Stimulated activated CD4-positive, alpha-beta T cell treated with anti-CD3 and anti-CD28 coated beads, Interleukin-1b, Interleukin-23, amount 100 ng/mL, for 24 hours (primary cell): ENCODE measurements around the gene CCDC83.
"Not testable (repeated sequence)": the region's sequence is repeated elsewhere in the genome, so short reads cannot be mapped to it uniquely, and the experiment has no call there.

Experiments
- DNase-seq, 4 experiments: peaks; one replicate each; pipeline ENCODE4 v3.0.0-alpha.2; 2020; ENCODE audit warnings: low read depth in 4 of 4, low spot score in 1 of 4

CCDC83 gene

DNA sequence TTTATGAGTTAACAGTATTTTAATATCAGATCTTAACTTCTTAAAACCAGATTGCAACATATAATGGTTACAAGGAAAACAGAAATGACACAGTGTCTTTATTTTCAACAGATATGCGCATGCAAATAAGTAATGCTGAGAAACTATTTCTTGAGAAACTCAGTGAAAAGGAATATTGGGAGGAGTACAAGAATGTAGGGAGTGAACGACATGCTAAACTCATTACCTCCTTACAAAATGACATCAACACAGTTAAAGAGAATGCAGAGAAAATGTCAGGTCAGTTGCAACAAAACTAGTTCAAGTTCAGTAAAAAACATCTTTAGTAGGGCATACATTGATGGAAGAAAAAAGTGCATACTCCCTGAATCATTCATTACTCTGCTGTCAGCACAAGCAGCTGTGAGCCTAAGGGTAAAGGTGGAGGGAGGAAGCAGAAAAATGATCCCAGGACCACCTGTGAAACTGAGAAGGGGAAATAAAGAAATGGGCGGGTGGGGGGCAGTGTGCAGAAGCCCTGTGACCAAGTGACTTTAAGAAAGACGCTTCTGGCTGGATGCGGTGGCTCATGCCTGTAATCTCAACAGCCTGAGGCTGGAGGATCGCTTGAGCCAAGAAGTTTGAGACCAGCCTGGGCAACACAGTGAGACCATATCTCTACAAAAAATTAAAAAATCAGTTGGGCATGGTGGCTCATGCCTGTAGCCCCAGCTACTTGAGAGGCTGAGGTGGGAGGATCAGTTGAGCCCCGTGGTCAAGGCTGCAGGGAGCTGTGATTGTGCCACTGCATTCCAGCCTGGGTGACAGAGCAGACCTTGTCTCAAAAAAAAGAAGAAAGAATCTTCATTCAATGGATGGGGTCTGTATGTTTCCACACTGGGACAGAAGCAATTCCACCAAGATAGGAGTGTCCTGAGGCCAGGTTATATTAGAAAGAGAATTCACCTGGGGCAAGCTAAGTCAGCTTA lies 31.2 kb downstream of the CCDC83 start:
- DNase-seq: no peak

DNA sequence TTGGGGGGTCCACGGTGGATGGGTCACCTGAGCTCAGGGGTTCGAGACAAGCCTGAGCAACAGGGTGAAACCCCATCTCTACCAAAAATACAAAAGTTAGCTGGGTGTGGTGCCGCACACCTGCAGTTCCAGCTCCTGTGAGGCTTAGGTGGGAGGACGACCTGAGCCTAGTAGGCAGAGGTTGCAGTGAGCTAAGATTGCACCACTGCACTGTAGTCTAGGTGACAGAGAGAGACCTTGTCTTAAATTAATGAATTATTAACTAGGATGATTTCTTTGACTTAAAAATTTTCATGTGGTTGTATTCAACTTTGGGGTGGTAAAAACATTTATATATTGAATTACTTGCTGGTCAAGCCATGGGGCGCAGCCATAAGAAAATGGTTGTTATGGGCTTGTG lies 33.9 kb downstream of the CCDC83 start:
- DNase-seq: no peak

GRCh38 chr11:85889676-85890579 lies 34.7 kb downstream of the CCDC83 start:
- DNase-seq: no peak

DNA sequence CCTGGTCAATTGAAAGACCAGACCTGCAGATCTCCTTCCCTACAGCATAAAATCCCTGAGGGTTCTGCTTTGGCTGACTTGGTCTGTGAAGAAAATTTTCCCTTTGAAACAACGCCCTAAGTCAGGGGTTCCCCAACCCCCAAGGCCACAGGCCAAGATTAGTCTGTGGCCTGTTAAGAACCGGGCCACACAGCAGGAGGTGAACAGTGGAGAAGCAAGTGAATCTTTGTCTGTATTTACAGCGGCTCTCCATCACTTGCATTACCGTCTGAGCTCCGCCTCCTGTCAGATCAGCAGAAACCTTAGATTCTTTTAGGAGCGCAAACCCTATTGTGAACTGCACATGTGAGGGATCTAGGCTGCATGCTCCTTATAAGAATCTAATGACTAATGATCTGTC lies 38.2 kb downstream of the CCDC83 start:
- DNase-seq: no peak

GRCh38 chr11:85896876-85897275 lies 41.7 kb downstream of the CCDC83 start:
- no peak for DNase-seq

GRCh38 chr11:85898456-85898855 lies 43.3 kb downstream of the CCDC83 start:
- no peak for DNase-seq

DNA sequence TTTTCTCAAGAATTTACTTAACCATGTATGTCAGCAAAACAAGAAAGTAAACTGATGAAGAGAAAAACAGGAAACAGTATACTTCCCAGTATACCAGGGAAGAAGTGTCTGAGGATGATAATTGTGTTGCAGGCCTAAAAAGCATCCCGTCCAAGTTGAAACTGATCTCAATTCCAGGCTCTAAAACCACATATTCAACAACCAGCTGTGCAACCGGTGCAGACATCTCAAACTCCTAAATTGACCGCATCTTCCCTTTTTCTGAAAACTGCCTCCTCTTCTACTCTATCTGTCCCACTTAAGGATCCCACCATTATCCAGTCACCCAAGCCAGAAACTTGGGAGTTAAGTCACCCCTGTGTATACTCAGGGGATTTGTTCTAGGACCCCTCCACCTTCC lies 47.2 kb downstream of the CCDC83 start:
- no peak for DNase-seq

DNA sequence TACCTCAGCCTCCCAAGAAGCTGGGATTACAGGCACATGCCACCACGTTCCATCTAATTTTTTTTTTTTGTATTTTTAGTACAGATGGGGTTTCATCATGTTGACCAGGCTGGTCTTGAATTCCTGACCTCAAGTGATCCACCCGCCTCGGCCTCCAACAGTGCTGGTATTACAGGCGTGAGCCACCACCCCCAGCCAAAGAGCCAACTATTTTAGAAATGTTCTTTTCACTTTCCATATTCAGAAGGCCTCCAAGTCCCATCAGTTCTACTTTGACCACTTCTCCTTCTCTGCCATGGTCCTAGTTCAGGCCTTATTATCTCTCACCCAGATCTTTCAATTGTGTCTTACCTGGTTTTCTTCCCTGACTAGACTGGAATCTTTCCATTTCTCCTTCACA lies 48.2 kb downstream of the CCDC83 start:
- no peak for DNase-seq

DNA sequence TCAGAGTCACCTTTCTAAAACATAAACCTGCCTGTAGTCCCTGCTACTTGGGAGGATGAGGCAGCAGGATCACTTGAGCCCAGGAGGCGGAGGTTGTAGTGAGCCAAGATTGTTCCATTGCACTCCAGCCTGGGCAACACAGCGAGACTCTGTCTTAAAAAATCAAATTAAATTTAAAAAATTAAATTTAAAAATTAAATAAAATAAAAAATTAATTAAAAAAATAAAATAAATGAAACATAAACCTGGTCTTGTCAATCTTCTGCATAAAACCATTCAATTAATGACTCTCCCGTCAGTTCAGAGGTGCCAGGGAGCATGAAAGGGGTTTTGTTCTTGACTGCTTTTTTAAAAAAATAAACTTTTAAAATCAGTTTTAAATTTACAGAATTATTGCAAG lies 48.6 kb downstream of the CCDC83 start:
- no peak for DNase-seq

DNA sequence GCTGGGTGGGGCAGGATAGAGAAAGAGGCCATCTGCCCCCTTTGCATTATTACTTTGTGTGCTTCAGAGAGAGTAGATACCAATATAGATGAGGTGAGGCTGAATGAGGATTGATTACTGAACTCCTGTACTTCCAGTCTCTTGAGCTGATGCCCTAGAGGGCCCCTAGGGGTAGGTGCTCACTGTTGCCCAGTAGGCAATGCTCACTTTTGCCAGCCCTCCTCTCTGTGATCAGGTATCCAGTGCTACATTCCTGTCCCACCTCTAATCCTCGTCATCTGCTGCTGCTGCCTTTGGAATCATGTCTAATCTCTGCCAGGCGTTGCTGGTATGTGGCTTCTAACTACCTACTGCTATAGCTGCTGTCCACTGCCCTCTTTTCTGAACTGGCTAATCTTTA lies 57.2 kb downstream of the CCDC83 start:
- DNase-seq: no peak

GRCh38 chr11:85913513-85913912 lies 58.3 kb downstream of the CCDC83 start:
- no peak for DNase-seq

DNA sequence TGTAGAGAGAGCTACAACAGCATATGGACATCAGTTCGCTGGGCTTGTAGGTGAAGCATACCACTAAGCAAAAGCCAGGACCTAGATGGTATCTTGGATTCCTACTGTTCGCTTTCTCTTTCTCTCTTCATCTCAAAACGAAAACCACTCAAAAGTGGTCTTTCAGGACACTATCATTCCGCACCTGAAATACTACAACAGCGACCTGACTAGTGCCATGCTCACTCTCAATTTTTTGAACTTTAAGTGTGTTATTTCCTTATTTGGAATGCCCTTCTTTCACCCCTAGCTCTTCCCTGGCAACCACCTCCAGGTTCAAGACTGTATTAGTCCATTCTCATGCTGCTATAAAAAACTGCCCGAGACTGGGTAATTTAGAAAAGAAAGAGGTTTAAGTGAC lies 59.2 kb downstream of the CCDC83 start:
- no peak for DNase-seq

DNA sequence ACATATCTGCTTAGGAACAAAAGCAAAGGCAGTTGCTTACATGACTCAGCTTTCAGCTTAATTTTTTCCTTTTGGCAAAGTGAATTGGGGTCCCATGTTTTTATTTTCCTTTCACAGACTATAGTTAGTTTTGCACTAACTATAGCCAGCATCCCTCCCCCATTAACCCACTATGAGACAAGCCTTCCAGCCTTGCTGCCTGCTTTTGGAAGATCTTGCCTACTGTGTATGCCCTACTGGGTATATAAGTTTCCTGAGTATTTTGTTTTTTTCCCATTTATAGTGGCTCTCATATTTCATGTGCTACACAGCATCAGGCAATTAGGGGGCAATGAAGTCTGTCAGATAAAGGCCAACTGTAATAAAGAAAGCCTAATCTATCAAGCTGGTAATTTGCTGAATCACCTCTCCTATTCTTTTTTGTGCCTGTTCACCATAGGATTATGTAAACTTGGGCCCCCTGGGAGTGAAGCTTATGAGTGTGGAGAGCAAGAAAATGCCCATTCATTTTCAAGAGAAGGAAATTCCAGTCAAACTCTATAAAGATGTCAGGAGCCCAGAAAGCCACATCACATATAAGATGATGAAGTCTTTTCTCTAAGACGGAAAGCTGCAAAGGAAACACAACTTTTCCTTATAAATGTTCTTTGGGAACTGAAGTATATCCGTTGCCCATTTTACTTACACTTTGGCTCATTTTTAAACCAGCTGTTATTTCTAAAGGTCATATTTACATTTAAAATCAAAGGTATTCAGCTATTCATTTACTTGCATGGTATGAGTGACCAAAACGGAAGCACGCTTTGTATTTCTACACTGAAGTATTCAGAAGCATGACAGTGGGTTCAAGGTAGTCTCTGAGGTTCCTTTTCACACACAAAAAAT lies 64.0 kb downstream of the CCDC83 start:
- no peak for DNase-seq

GRCh38 chr11:85922367-85922766 lies 67.2 kb downstream of the CCDC83 start:
- DNase-seq: no peak

DNA sequence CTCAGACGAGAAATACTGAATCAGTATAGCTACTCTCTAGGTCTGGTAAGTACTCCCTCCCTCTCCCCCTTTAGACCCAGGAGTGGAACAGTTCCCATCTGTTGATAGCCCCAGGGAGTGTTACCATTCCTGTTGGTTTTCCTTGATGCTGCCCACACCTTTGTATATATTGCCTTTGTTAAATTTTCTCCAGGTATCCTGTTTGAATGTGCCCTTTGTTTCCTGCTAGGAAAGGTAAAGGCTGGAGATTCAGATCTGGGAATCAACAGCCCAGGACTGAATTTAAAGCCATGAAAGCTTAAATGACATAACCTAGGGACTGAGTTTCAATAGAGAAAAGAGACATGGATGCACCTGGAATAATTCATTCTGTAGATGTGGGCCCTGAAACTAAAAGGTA lies 68.3 kb downstream of the CCDC83 start:
- DNase-seq: no peak

DNA sequence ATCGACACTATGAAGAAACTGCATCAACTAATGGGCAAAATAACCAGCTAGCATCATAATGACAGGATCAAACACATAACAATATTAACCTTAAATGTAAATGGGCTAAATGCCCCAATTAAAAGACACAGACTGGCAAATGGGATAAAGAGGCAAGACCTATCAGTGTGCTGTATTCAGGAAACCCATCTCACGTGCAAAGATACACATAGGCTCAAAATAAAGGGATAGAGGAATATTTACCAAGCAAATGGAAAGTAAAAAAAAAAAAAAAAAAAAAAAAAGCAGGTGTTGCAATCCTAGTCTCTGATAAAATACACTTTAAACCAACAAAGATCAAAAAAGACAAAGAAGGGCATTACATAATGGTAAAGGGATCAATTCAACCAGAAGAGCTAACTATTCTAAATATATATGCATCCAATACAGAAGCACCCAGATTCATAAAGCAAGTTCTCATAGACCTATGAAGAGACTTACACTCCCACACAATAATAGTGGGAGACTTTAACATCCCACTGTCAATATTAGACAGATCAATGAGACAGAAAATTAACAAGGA lies 71.6 kb downstream of the CCDC83 start:
- DNase-seq: not testable (repeated sequence)

GRCh38 chr11:85930879-85931366 lies 75.7 kb downstream of the CCDC83 start:
- DNase-seq: no peak

GRCh38 chr11:85934596-85935169 lies 79.5 kb downstream of the CCDC83 start:
- DNase-seq: no peak

- DNase-seq: no peak
These were observed 80.6 kb downstream of the CCDC83 start for GRCh38 chr11:85935751-85936150.

DNA sequence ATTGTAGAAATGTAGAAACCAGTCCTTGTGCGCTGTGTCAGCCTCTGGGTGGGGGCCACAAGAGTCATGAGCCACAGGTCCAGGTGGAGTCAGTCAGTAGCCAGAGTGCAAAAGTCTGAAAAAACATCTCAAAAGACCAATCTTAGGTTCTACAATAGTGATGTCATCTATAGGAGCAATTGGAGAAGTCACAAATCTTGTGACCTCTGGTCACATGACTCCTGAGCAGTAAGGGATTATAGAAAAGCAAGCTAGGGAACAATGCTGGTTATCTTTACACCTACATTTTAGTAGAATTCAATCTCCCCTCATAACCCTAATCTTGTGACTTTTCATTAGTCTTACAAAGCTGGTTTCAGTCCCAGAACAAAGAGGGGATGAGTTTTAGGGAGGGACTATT lies 82.7 kb downstream of the CCDC83 start:
- DNase-seq: no peak
